VCaP (cell line): Measurements from ENCODE around the gene CACNB4.
A peak's percentile ranks its signal among the peaks of the same experiment; 100 is the strongest.
"Not testable (repeated sequence)": the region's sequence is repeated elsewhere in the genome, so short reads cannot be mapped to it uniquely, and the experiment has no call there.

Source experiments
- H3K27ac ChIP-seq: fragments of 450-650 bp; 2 replicates; pipeline ENCODE4 v1.5.1; 2017
- TF ChIP-seq, protein P1 (sequence below): fragments of 450-650 bp; conservative IDR thresholded peaks from 2 replicates; pipeline ENCODE4 v1.5.1; 2017; ENCODE audit warnings: mild to moderate bottlenecking, moderate library complexity

Gene CACNB4

DNA sequence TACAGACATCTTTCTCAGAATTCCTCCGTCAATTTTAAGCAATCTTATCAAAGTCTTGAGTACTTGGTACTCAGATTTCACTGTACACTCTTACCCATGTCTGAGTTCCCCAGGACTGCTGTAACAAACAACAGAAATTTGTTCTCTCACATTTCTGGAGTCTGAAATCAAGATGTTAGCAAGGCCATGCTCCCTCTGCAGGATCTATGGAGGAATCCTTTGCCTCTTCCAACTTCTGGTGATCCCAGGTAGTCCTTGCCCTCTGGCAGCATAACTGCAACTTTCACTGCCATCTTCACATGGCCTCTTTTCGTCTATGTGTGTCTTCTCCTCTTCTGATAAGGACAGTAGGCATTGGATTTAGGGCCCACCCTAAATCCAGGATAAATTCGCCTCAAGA, 17.1 kb upstream of the CACNB4 start:
- TF ChIP-seq, protein P1, sequence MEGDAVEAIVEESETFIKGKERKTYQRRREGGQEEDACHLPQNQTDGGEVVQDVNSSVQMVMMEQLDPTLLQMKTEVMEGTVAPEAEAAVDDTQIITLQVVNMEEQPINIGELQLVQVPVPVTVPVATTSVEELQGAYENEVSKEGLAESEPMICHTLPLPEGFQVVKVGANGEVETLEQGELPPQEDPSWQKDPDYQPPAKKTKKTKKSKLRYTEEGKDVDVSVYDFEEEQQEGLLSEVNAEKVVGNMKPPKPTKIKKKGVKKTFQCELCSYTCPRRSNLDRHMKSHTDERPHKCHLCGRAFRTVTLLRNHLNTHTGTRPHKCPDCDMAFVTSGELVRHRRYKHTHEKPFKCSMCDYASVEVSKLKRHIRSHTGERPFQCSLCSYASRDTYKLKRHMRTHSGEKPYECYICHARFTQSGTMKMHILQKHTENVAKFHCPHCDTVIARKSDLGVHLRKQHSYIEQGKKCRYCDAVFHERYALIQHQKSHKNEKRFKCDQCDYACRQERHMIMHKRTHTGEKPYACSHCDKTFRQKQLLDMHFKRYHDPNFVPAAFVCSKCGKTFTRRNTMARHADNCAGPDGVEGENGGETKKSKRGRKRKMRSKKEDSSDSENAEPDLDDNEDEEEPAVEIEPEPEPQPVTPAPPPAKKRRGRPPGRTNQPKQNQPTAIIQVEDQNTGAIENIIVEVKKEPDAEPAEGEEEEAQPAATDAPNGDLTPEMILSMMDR: peak; percentile 58

DNA sequence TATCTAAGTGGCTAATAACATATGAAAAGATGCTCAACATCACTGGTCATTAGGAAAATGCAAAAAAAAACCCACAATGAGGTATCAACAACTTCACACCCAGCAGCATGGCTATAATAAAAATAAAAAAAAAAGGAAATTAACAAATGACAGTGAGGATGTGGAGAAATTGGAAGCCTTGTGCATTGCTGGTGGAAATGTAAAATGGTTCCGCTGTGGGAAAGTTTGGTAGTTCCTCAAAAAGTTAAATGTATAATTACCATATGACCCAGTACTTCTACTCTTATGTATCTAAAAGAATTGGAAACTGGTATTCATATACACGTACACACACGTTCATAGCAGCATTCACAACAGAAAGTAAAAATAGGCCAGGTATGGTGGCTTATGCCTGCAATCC, 15.5 kb upstream of the CACNB4 start:
- TF ChIP-seq, protein P1: no peak
- H3K27ac ChIP-seq: no peak overlapping the region

More for the DNA sequence above, 17.1 kb upstream of the CACNB4 start:
- H3K27ac ChIP-seq: no peak overlapping the region

DNA sequence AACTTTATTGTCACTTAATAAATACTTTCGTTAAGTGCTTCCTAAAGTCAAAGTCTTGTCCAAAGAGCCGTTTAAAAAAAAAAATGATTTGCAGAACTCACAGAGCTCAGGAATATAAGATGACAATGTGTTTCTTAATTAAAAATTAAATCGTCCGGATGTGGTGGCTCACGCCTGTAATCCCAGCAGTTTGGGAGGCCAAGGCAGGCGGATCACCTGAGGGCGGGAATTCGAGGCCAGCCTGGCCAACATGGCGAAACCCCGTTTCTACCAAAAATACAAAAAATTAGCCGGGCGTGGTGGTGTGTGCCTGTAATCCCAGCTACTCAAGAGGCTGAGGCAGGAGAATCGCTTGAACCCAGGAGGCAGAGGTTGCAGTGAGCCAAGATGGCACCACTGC, 8.3 kb upstream of the CACNB4 start:
- H3K27ac ChIP-seq: not testable (repeated sequence)

DNA sequence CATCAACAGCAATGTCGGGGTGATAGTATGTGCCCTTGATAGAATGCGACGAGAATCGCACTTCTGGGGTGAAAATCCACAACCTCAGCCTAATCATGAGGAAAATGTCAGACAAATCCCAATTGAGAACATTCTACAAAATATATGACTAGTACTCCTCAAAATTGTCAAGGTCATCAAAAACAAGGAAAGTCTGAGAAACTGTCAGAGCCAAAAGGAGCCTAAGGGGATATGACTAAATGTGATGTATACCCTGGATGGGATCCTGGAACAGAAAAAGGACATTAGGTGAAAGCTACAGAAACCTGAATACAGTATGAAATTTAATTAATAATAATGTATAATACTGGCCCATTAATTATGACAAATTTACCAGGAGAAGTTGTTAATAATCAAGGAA, 7.6 kb upstream of the CACNB4 start:
- TF ChIP-seq, protein P1: no peak
- no peak overlapping the region for H3K27ac ChIP-seq

DNA sequence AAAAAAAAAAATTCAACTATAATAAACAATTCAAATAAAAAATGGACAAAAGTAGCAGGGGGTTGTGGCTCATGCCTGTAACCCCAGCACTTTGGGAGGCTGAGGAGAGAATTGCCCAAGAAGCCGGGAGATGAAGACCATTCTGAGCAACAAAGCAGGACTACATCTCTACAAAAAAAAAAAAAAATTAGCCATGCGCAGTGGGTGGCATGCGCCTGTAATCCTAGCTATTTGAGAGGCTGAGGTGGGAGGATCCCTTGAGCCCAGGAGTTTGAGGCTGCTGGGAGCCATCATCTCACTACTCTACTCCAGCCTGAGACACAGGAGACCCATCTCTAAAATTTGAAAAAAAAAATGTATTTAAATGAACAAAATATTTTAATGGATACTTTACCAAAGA, 4.4 kb upstream of the CACNB4 start:
- TF ChIP-seq, protein P1: no peak
- H3K27ac ChIP-seq: no peak overlapping the region

DNA sequence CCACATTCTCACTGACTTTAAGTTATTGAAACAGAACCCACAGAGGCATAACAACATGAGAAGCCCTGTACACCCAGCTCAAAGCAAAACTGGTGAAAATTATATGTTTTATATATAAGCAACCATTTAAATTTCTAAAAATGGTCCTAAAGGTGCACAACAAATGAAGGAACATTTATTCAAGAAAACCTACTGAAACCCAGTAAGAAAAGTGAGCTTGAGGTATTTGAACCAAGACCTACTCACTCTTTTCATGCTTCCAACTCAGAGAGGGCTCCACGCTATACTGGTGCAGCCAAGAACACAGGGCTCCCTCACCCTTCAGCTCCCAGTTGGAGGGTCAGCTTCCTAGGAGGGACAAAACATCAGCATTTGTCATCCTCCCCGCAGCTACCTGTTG, 2.1 kb upstream of the CACNB4 start:
- TF ChIP-seq, protein P1: no peak
- no peak overlapping the region for H3K27ac ChIP-seq

DNA sequence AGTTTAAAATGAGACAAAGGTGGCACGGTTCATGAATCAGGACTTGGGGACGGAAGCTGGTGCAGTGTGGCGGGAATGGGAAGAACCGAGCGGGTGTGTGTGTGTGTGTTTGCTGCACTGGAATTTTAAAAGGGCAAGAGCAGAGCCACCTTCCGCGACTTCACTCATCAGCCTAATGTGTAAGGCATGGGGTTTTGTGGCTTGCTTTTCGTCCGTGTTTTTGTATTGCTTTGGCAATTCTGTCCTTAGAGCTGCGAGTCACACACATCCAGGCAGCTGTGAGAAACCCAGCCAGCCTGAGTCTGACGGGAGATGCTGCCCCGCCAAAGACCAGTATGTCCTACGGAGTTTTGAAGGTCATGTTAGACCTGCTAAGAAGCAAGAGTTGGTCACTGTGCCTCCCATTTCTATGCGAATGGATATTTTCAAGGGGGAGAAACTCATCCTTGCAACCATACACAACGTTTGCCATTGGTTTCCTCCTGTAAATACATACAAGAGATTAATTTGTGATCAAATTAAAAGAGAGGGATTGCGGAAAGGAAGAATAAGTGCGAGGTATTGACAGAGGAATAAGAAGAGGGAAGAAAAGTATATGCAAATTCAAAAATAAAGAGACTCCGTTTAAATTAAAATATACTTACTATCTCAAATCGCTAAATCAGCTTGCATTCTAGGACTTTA, 665 bp upstream of the CACNB4 start:
- TF ChIP-seq, protein P1: no peak

DNA sequence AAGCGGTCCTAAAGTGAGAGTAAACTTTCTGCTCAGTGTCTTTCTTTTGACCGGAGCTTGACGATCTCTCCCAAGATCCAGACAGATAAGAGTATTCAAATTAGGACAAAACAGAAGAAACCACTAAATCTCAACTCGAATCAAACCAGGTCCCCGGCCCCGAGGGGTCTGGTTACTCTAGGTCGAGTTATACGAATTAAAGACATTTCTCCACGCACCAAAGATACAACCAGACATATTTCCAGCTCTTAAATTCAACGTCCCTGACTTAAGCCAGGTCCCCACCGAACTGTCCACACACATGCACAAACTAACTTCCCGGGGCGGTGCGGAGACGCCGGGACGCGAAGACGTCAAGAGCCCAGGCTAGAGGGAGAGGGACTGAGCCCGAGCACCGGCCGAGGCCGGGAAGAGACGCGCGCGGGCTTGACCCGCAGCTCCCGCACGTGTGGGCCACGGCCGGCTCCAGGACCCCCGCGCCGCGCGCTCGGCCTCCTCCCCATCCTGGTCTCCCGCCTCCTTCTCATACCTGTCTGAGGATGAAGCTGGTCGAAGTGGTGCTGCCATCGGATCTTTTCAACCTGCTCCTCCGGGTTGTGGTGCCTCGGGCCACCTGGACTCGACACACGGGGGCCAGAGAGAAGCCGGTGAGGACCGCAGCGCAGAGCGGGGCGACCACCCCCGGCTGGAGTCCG, 896 bp downstream of the CACNB4 start:
- TF ChIP-seq, protein P1: no peak
- no peak overlapping the region for H3K27ac ChIP-seq

More for the DNA sequence above, 665 bp upstream of the CACNB4 start:
- peak overlapping the region; percentile 44; the same call in 1 of the 2 replicates for H3K27ac ChIP-seq
